H9 (cell line): Measurements from ENCODE around the gene THOC5. TPM values are rescaled to one million over a fixed set of nuclear protein-coding genes. Genes with fewer than 3 reads are reported as not detected.

ENCODE experiments used
- DNase-seq: peaks from one replicate; pipeline ENCODE4 v3.0.0-alpha.2; 2017
- H2AFZ ChIP-seq: one replicate; pipeline ENCODE4 v1.6.1; 2013; ENCODE audit warnings: mild to moderate bottlenecking, low read length, control low read depth, moderate library complexity
- H2AK5ac ChIP-seq: 2 replicates; pipeline ENCODE4 v1.6.1; 2013; ENCODE audit warnings: low read length, control low read depth, mixed read lengths; ENCODE audit not compliant: insufficient read length
- H2BK120ac ChIP-seq: one replicate; pipeline ENCODE4 v1.6.1; 2013; ENCODE audit warnings: low read depth, mild to moderate bottlenecking, low read length, control low read depth, inconsistent platforms; ENCODE audit not compliant: poor library complexity, severe bottlenecking
- H2BK12ac ChIP-seq: 2 replicates; pipeline ENCODE4 v1.6.1; 2013; ENCODE audit warnings: low read length, control low read depth, mixed read lengths, low read depth; ENCODE audit not compliant: insufficient read length
- H2BK15ac ChIP-seq: 2 replicates; pipeline ENCODE4 v1.6.1; 2013; ENCODE audit warnings: low read depth, low read length, control low read depth
- H2BK20ac ChIP-seq: one replicate; pipeline ENCODE4 v1.6.1; 2013; ENCODE audit warnings: low read depth, mild to moderate bottlenecking, low read length, control low read depth, inconsistent platforms; ENCODE audit not compliant: poor library complexity, severe bottlenecking
- H2BK5ac ChIP-seq: 2 replicates; pipeline ENCODE4 v1.6.1; 2013; ENCODE audit warnings: low read length, control low read depth, mixed read lengths; ENCODE audit not compliant: insufficient read length
- H3K14ac ChIP-seq: 2 replicates; pipeline ENCODE4 v1.6.1; 2013; ENCODE audit warnings: low read length, control low read depth; ENCODE audit not compliant: insufficient read depth
- H3K18ac ChIP-seq: 2 replicates; pipeline ENCODE4 v1.6.1; 2013; ENCODE audit warnings: low read depth, mild to moderate bottlenecking, mixed read lengths, low read length, control low read depth; ENCODE audit not compliant: insufficient read length
- H3K23ac ChIP-seq: 2 replicates; pipeline ENCODE4 v1.6.1; 2013; ENCODE audit warnings: low read length, control low read depth, mixed read lengths, low read depth; ENCODE audit not compliant: insufficient read length
- H3K23me2 ChIP-seq: 2 replicates; pipeline ENCODE4 v1.6.1; 2013; ENCODE audit warnings: low read depth, mild to moderate bottlenecking, mixed read lengths, low read length, control low read depth; ENCODE audit not compliant: insufficient read length, poor library complexity, severe bottlenecking
- H3K27ac ChIP-seq: 2 replicates; pipeline ENCODE4 v1.5.1; 2013; ENCODE audit warnings: low read length, control low read depth, mixed read lengths, low read depth; ENCODE audit not compliant: insufficient read length
- H3K27me3 ChIP-seq: 2 replicates; pipeline ENCODE4 v1.6.1; 2013; ENCODE audit warnings: low read length, control low read depth, inconsistent platforms; ENCODE audit not compliant: insufficient read depth
- H3K4ac ChIP-seq: 2 replicates; pipeline ENCODE4 v1.6.1; 2013; ENCODE audit warnings: low read depth, mild to moderate bottlenecking, control low read depth, inconsistent platforms, low read length, moderate library complexity
- H3K4me1 ChIP-seq: 2 replicates; pipeline ENCODE4 v1.6.1; 2013; ENCODE audit warnings: low read length, control low read depth, inconsistent platforms; ENCODE audit not compliant: insufficient read depth
- H3K4me2 ChIP-seq: 2 replicates; pipeline ENCODE4 v1.6.1; 2013; ENCODE audit warnings: low read length, control low read depth, mixed read lengths; ENCODE audit not compliant: insufficient read length, insufficient read depth
- H3K56ac ChIP-seq: 2 replicates; pipeline ENCODE4 v1.6.1; 2013; ENCODE audit warnings: low read depth, mild to moderate bottlenecking, mixed read lengths, low read length, control low read depth; ENCODE audit not compliant: insufficient read length
- H3K79me1 ChIP-seq: 2 replicates; pipeline ENCODE4 v1.6.1; 2013; ENCODE audit warnings: low read depth, mild to moderate bottlenecking, moderate library complexity, low read length, control low read depth, inconsistent platforms; ENCODE audit not compliant: insufficient read depth, poor library complexity, severe bottlenecking
- H3K79me2 ChIP-seq: 2 replicates; pipeline ENCODE4 v1.6.1; 2013; ENCODE audit warnings: low read length, control low read depth, inconsistent platforms; ENCODE audit not compliant: insufficient read depth
- H3K9ac ChIP-seq: 2 replicates; pipeline ENCODE4 v1.6.1; 2013; ENCODE audit warnings: low read length, control low read depth, mixed read lengths; ENCODE audit not compliant: insufficient read length; ENCODE audit errors: extremely low read depth
- H3K9me3 ChIP-seq: one replicate; pipeline ENCODE4 v1.6.1; 2013; ENCODE audit warnings: low read depth, low read length, inconsistent platforms; ENCODE audit not compliant: control insufficient read depth
- H3T11ph ChIP-seq: one replicate; pipeline ENCODE4 v1.6.1; 2013; ENCODE audit warnings: mild to moderate bottlenecking, low read length, control low read depth, inconsistent platforms
- H4K20me1 ChIP-seq: one replicate; pipeline ENCODE4 v1.6.1; 2013; ENCODE audit not compliant: control insufficient read depth, insufficient read length, insufficient read depth
- H4K5ac ChIP-seq: 2 replicates; pipeline ENCODE4 v1.6.1; 2013; ENCODE audit warnings: low read depth, mild to moderate bottlenecking, mixed read lengths, low read length, control low read depth; ENCODE audit not compliant: insufficient read length
- H4K8ac ChIP-seq: replicated peaks from 2 replicates; pipeline ENCODE4 v1.6.1; 2013; ENCODE audit warnings: low read length, control low read depth, mixed read lengths, low read depth; ENCODE audit not compliant: insufficient read length
- H4K91ac ChIP-seq: 2 replicates; pipeline ENCODE4 v1.6.1; 2013; ENCODE audit warnings: low read depth, mild to moderate bottlenecking, moderate library complexity, mixed read lengths, low read length, control low read depth; ENCODE audit not compliant: insufficient read length
- H3K27ac Mint-ChIP-seq, 3 experiments: 2 replicates in 2 of 3; 3 replicates in 1 of 3; pipeline ENCODE4 v1.8.0; 2020 to 2021; ENCODE audit warnings: mixed read lengths in 3 of 3, mild to moderate bottlenecking in 1 of 3, moderate library complexity in 1 of 3
- H3K27me3 Mint-ChIP-seq: 2 replicates; pipeline ENCODE4 v1.8.0; 2021; ENCODE audit warnings: low read depth, mild to moderate bottlenecking, moderate library complexity, mixed read lengths
- H3K36me3 Mint-ChIP-seq, 3 experiments: 2 replicates in 2 of 3; 3 replicates in 1 of 3; pipeline ENCODE4 v1.8.0; 2020 to 2021; ENCODE audit warnings: low read depth in 3 of 3, mixed read lengths in 3 of 3; ENCODE audit not compliant: insufficient read depth in 1 of 3
- H3K4me1 Mint-ChIP-seq, 2 experiments: 2 replicates each; pipeline ENCODE4 v1.8.0; 2020; ENCODE audit warnings: mixed read lengths in 2 of 2
- H3K4me3 Mint-ChIP-seq, 2 experiments: 2 replicates in 1 of 2; 3 replicates in 1 of 2; pipeline ENCODE4 v1.8.0; 2020 to 2021; ENCODE audit warnings: mild to moderate bottlenecking in 2 of 2, mixed read lengths in 2 of 2, moderate library complexity in 1 of 2
- H3K9me3 Mint-ChIP-seq, 2 experiments: 2 replicates in 1 of 2; 3 replicates in 1 of 2; pipeline ENCODE4 v1.8.0; 2020; ENCODE audit warnings: mild to moderate bottlenecking in 2 of 2, mixed read lengths in 2 of 2, moderate library complexity in 1 of 2
- CTCF ChIP-seq: fragments of 200-600 bp; sonication (generic); conservative IDR thresholded peaks from 3 replicates; pipeline ENCODE4 v1.8.0; 2021; ENCODE audit warnings: antibody characterized with exemption, mild to moderate bottlenecking
- WGBS: extraction: QIAGEN DNeasy Blood & Tissue Kit; methylation state at CpG from one replicate; pipeline ENCODE4 v1.1.7; 2013; ENCODE audit warnings: missing lambda C conversion rate, low lambda C conversion rate, mixed read lengths; ENCODE audit not compliant: insufficient read length; ENCODE audit errors: extremely low coverage; 5-methylcytosine and 5-hydroxymethylcytosine counted together
- total RNA-seq: library from RNA; stranded (reverse); gene quantifications from 2 replicates; pipeline ENCODE4 v1.2.1, GENCODE V29; 2021

Gene THOC5
- total RNA-seq, 1 experiment from 2014 or later: 71.8 TPM

- H4K8ac ChIP-seq: no peak overlapping the region
- H3K27ac ChIP-seq: no peak overlapping the region
- no peaks in the 10 kb centered on the region for H3K79me2 ChIP-seq
- no peak overlapping the region for H2BK5ac ChIP-seq
- H3K56ac ChIP-seq: no peak overlapping the region
- H3K79me1 ChIP-seq: no peaks in the 10 kb centered on the region
- H2BK12ac ChIP-seq: no peak overlapping the region
- H2AFZ ChIP-seq: no peak overlapping the region
- no peak overlapping the region for H2AK5ac ChIP-seq
- no peak overlapping the region for H2BK15ac ChIP-seq
- no peak overlapping the region for H3T11ph ChIP-seq
- no peak overlapping the region for H3K18ac ChIP-seq
- H3K4me1 ChIP-seq: no peaks in the 10 kb centered on the region
- H3K9me3 Mint-ChIP-seq: no peaks in the 10 kb centered on the region
- H3K27me3 Mint-ChIP-seq: no peaks in the 10 kb centered on the region
- H3K9ac ChIP-seq: no peak overlapping the region
- no peak overlapping the region for H3K4me3 Mint-ChIP-seq
- no peaks in the 10 kb centered on the region for H3K9me3 ChIP-seq
- H3K4me1 Mint-ChIP-seq: no peaks in the 10 kb centered on the region
- H3K27ac Mint-ChIP-seq: no peak overlapping the region
- H3K4me2 ChIP-seq: no peak overlapping the region
- no peak overlapping the region for H2BK20ac ChIP-seq
- H3K4ac ChIP-seq: no peak overlapping the region
- no peak overlapping the region for H4K91ac ChIP-seq
- WGBS: no CpG with 5 or more reads among the region's 8 CpGs
- H3K23me2 ChIP-seq: no peaks in the 10 kb centered on the region
- no peak overlapping the region for H3K23ac ChIP-seq
- H4K5ac ChIP-seq: no peak overlapping the region
- no peaks in the 10 kb centered on the region for H4K20me1 ChIP-seq
- peaks cover 31 to 72% (median 72%) of the 10 kb centered on the region in 3 experiments; a peak in 6 of 7 replicates for H3K36me3 Mint-ChIP-seq
- H3K27me3 ChIP-seq: no peaks in the 10 kb centered on the region
- TF ChIP-seq CTCF: no peak
- DNase-seq: no peak
- H2BK120ac ChIP-seq: no peak overlapping the region
- H3K14ac ChIP-seq: no peak overlapping the region
These were observed 42.3 kb downstream of the THOC5 start for GRCh38 chr22:29511126-29511862.
